SU-DHL-6 (cell line): ENCODE results near the gene CLDN1.

Experiments used
- H2AFZ ChIP-seq: fragments of 200-600 bp; sonication (generic); 2 replicates; pipeline ENCODE4 v1.6.1; 2014; ENCODE audit warnings: low read depth, mild to moderate bottlenecking, moderate library complexity, mixed read lengths, antibody characterized with exemption, low read length; ENCODE audit not compliant: severe bottlenecking
- H3F3A ChIP-seq: fragments of 200-600 bp; shearing (Covaris generic); 2 replicates; pipeline ENCODE4 v1.6.0; 2016; ENCODE audit warnings: antibody characterized with exemption, mild to moderate bottlenecking; ENCODE audit not compliant: insufficient read depth
- H3K27ac ChIP-seq: fragments of 200-600 bp; sonication (generic); 2 replicates; pipeline ENCODE4 v1.5.1; 2016; ENCODE audit warnings: low read depth, mild to moderate bottlenecking, low read length, moderate library complexity, mixed read lengths
- H3K27me3 ChIP-seq: fragments of 200-600 bp; sonication (generic), shearing (Covaris generic); 2 replicates; pipeline ENCODE4 v1.6.0; 2014; ENCODE audit warnings: mild to moderate bottlenecking, low read length
- H3K36me3 ChIP-seq: fragments of 200-600 bp; sonication (generic); 2 replicates; pipeline ENCODE4 v1.6.1; 2014; ENCODE audit warnings: mild to moderate bottlenecking, low read length, mixed read lengths
- H3K4me2 ChIP-seq: fragments of 300-600, 200-600 bp; shearing (Covaris generic), sonication (generic); 2 replicates; pipeline ENCODE4 v1.6.0; 2014; ENCODE audit warnings: low read length, low read depth, mild to moderate bottlenecking; ENCODE audit not compliant: poor library complexity, severe bottlenecking
- H3K4me3 ChIP-seq: fragments of 200-600 bp; sonication (generic); 2 replicates; pipeline ENCODE4 v1.5.1; 2014; ENCODE audit warnings: antibody characterized with exemption, low read length, mild to moderate bottlenecking, mixed read lengths; ENCODE audit not compliant: insufficient read depth, poor library complexity, severe bottlenecking
- H3K79me2 ChIP-seq: fragments of 200-600 bp; sonication (generic); 2 replicates; pipeline ENCODE4 v1.6.1; 2014; ENCODE audit warnings: mild to moderate bottlenecking, low read length, moderate library complexity; ENCODE audit not compliant: insufficient read depth
- H3K9ac ChIP-seq: fragments of 200-600 bp; sonication (generic); 2 replicates; pipeline ENCODE4 v1.7.0; 2014; ENCODE audit warnings: mild to moderate bottlenecking, low read length
- H3K9me2 ChIP-seq: fragments of 200-600 bp; sonication (generic); replicated peaks from 2 replicates; pipeline ENCODE4 v1.6.1; 2014; ENCODE audit warnings: low read length; ENCODE audit not compliant: insufficient read depth
- H3K9me3 ChIP-seq: fragments of 200-600 bp; sonication (generic); 2 replicates; pipeline ENCODE4 v1.6.1; 2014; ENCODE audit warnings: low read length, mixed read lengths; ENCODE audit not compliant: insufficient read depth
- H4K20me1 ChIP-seq: fragments of 200-600 bp; sonication (generic); 2 replicates; pipeline ENCODE4 v1.6.1; 2014; ENCODE audit warnings: low read depth, mild to moderate bottlenecking, antibody characterized with exemption, low read length, moderate library complexity, mixed read lengths
- CTCF ChIP-seq: fragments of 200-600 bp; sonication (generic); IDR thresholded peaks from one replicate; pipeline ENCODE4 v1.5.1; 2017; ENCODE audit warnings: antibody characterized with exemption, mild to moderate bottlenecking, low read length, moderate library complexity; ENCODE audit not compliant: insufficient read depth, poor library complexity, severe bottlenecking
- EZH2phosphoT487 ChIP-seq: fragments of 200-600 bp; sonication (generic), shearing (Covaris generic); conservative IDR thresholded peaks from 2 replicates; pipeline ENCODE4 v1.6.1; 2018; ENCODE audit warnings: mild to moderate bottlenecking, antibody characterized with exemption, low read length, moderate library complexity, mixed read lengths

The CLDN1 gene

GRCh38 chr3:190340071-190340470 is 17.8 kb upstream of the CLDN1 start:
- H2AFZ ChIP-seq, result no peak overlapping the region
- H3K9me3 ChIP-seq, result no peaks in the 10 kb centered on the region
- H3K4me3 ChIP-seq, result no peak overlapping the region
- no peaks in the 10 kb centered on the region for H3K27me3 ChIP-seq
- no peaks in the 10 kb centered on the region for H3K36me3 ChIP-seq
- H3K9me2 ChIP-seq, result no peaks in the 10 kb centered on the region
- H3F3A ChIP-seq, result no peaks in the 10 kb centered on the region
- H3K9ac ChIP-seq, result no peak overlapping the region
- no peak overlapping the region for H3K27ac ChIP-seq
- H3K79me2 ChIP-seq, result no peaks in the 10 kb centered on the region
- TF ChIP-seq CTCF (no peak), EZH2phosphoT487 (no peak)
- no peaks in the 10 kb centered on the region for H4K20me1 ChIP-seq
- no peak overlapping the region for H3K4me2 ChIP-seq

DNA sequence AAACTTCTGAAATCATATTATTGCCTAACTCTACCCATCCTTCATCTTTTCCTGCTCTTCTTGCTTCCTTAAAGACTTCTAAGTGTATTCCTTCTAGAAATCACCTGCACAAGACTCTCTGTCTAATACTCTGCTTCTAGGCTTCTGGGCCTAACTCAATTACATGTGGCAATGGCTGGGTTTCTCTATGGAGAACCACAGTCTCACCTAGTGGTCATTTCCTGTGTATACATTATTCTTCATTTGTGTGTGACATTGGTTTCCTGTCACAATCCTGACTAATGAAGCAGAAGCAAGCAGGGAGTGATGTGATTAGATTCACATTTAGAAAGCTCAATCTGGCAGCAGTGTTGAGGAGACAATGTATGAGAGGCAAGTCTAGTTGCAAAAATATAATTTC is 16.9 kb upstream of the CLDN1 start:
- H3K79me2 ChIP-seq, result no peaks in the 10 kb centered on the region
- H3K27me3 ChIP-seq, result no peaks in the 10 kb centered on the region
- TF ChIP-seq CTCF, result no peak
- H3F3A ChIP-seq, result no peaks in the 10 kb centered on the region
- H3K9me3 ChIP-seq, result no peaks in the 10 kb centered on the region
- H3K36me3 ChIP-seq, result no peaks in the 10 kb centered on the region
- H3K9ac ChIP-seq, result no peak overlapping the region
- no peak overlapping the region for H2AFZ ChIP-seq
- H3K27ac ChIP-seq, result no peak overlapping the region
- H3K4me2 ChIP-seq, result no peak overlapping the region
- H3K9me2 ChIP-seq, result no peaks in the 10 kb centered on the region
- no peaks in the 10 kb centered on the region for H4K20me1 ChIP-seq
- no peak overlapping the region for H3K4me3 ChIP-seq

DNA sequence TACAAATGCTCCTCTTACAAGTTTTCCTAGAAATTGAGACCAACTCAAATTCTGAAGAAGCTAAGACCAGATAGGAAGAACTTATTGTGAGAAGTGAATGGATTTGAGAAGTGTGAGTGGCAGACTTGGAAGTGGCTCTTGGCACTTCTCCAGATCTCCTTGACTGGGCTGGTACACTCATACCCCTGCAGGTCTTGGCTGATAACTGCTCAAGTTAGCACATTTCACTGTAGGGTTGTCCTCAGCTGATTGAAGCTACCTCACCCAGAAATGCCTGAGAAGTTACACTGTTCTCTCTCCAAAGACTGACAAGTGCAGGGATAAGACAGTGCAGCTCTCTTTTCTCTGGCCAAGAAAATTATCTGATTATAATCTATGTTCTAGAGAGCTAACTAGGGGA is 16.5 kb upstream of the CLDN1 start:
- no peaks in the 10 kb centered on the region for H3K9me2 ChIP-seq
- no peak overlapping the region for H2AFZ ChIP-seq
- H3F3A ChIP-seq, result no peaks in the 10 kb centered on the region
- no peaks in the 10 kb centered on the region for H3K27me3 ChIP-seq
- H3K36me3 ChIP-seq, result no peaks in the 10 kb centered on the region
- H4K20me1 ChIP-seq, result no peaks in the 10 kb centered on the region
- H3K9me3 ChIP-seq, result no peaks in the 10 kb centered on the region
- no peak overlapping the region for H3K9ac ChIP-seq
- no peak overlapping the region for H3K27ac ChIP-seq
- TF ChIP-seq EZH2phosphoT487 (no peak), CTCF (no peak)
- no peak overlapping the region for H3K4me2 ChIP-seq
- no peaks in the 10 kb centered on the region for H3K79me2 ChIP-seq
- H3K4me3 ChIP-seq, result no peak overlapping the region

GRCh38 chr3:190337301-190337700 is 15.1 kb upstream of the CLDN1 start:
- no peaks in the 10 kb centered on the region for H3K9me2 ChIP-seq
- no peak overlapping the region for H3K4me2 ChIP-seq
- TF ChIP-seq EZH2phosphoT487 (no peak), CTCF (no peak)
- H2AFZ ChIP-seq, result no peak overlapping the region
- no peaks in the 10 kb centered on the region for H3K9me3 ChIP-seq
- H3K27me3 ChIP-seq, result no peaks in the 10 kb centered on the region
- H3K36me3 ChIP-seq, result no peaks in the 10 kb centered on the region
- H3K79me2 ChIP-seq, result no peaks in the 10 kb centered on the region
- H3K27ac ChIP-seq, result no peak overlapping the region
- H3F3A ChIP-seq, result no peaks in the 10 kb centered on the region
- no peak overlapping the region for H3K9ac ChIP-seq
- no peaks in the 10 kb centered on the region for H4K20me1 ChIP-seq
- no peak overlapping the region for H3K4me3 ChIP-seq
